ENCODE data around the gene GRM7.

DNA sequence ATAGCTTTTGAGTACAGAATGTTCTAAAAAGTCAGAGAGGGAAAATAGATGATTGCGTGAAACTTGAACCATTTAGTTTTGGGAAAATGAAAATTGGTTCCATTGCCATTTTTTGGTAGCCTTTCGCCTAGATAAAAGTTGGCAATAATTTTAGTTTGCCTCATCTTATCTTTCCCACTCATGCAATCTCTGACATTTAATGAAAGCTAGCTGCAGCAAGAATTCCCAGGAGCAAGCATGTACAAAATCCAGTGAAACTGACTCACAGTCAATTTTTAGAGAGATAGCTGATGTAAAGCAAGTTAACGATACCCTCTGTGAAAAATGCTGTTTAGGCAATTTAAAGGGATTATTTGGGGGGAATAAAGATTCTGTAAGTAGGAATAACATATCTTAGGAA, 797.4 kb downstream of the GRM7 start:
- TF ChIP-seq, protein P1, sequence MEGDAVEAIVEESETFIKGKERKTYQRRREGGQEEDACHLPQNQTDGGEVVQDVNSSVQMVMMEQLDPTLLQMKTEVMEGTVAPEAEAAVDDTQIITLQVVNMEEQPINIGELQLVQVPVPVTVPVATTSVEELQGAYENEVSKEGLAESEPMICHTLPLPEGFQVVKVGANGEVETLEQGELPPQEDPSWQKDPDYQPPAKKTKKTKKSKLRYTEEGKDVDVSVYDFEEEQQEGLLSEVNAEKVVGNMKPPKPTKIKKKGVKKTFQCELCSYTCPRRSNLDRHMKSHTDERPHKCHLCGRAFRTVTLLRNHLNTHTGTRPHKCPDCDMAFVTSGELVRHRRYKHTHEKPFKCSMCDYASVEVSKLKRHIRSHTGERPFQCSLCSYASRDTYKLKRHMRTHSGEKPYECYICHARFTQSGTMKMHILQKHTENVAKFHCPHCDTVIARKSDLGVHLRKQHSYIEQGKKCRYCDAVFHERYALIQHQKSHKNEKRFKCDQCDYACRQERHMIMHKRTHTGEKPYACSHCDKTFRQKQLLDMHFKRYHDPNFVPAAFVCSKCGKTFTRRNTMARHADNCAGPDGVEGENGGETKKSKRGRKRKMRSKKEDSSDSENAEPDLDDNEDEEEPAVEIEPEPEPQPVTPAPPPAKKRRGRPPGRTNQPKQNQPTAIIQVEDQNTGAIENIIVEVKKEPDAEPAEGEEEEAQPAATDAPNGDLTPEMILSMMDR (IDR thresholded peaks at IDR 0.05; ENCODE audit: poor library complexity), result no peak
- no peak for TF ChIP-seq EZH2 (IDR thresholded peaks at IDR 0.05; ENCODE audit: borderline replicate concordance)
